HG03139 (cell line): ENCODE measurements around the gene OR51F1.
"Not testable (repeated sequence)": the region's sequence is repeated elsewhere in the genome, so short reads cannot be mapped to it uniquely, and the experiment has no call there.

Source experiments
- ATAC-seq: cut with Tn5 transposase; IDR thresholded peaks from one replicate; pipeline ENCODE4 v1.9.1; 2021; ENCODE audit not compliant: unreplicated experiment

The OR51F1 gene, protein sequence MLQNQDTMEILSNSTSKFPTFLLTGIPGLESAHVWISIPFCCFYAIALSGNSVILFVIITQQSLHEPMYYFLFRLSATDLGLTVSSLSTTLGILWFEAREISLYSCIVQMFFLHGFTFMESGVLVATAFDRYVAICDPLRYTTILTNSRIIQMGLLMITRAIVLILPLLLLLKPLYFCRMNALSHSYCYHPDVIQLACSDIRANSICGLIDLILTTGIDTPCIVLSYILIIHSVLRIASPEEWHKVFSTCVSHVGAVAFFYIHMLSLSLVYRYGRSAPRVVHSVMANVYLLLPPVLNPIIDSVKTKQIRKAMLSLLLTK

GRCh38 chr11:4769838-4770237 is at the start of gene OR51F1:
OR51F1 (minus strand) TSS chr11:4769938; CDS start chr11:4769938, 0 bp downstream.
- ATAC-seq: no peak

- no peak for ATAC-seq
Measured at GRCh38 chr11:4809246-4809645, 39.5 kb upstream of the OR51F1 start.

DNA sequence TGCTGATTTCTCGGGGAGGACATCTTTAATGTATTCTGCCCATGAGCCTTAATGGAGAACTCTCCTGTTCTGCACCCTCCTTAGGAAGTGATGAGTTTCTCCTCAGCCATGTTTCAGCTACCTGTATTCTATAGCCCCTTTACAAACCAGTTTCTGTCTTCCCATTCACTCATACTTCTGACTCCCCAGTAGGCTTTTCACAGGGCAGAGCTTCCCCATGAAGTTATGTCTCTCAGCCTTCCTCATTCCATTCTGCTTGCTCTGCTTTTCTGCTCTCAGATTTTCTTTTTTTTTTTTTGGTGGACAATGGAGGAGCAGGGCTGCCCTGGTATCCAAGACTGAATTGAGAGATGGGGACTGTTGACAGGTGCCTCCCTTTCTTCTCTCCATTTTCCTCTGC is 38.7 kb upstream of the OR51F1 start:
- ATAC-seq: no peak

DNA sequence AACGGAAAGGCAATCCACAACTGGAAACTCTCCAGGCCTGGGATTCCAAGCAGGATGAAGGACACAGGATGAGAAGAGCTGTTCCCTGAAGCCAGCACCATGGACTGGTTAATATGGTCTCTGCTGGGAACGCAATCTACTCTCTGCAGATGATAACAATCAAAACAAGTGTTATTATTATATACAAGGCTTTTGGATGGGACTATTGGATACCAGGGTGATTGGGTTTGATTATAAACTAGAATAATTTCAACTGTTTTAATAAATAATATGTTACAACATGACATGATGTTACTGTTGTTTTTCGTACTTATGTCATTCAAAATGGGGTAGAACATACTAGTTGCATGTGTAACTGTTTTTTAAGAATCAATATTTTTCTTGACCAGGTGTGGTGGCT is 34.5 kb upstream of the OR51F1 start, which contains the start of gene OR52R1:
OR52R1 (minus strand) TSS at position 101 of the 400 bp plus-strand sequence; CDS start at position 101, 0 bp downstream.
- no peak for ATAC-seq

GRCh38 chr11:4801316-4801715 is 31.6 kb upstream of the OR51F1 start:
- ATAC-seq: not testable (repeated sequence)

DNA sequence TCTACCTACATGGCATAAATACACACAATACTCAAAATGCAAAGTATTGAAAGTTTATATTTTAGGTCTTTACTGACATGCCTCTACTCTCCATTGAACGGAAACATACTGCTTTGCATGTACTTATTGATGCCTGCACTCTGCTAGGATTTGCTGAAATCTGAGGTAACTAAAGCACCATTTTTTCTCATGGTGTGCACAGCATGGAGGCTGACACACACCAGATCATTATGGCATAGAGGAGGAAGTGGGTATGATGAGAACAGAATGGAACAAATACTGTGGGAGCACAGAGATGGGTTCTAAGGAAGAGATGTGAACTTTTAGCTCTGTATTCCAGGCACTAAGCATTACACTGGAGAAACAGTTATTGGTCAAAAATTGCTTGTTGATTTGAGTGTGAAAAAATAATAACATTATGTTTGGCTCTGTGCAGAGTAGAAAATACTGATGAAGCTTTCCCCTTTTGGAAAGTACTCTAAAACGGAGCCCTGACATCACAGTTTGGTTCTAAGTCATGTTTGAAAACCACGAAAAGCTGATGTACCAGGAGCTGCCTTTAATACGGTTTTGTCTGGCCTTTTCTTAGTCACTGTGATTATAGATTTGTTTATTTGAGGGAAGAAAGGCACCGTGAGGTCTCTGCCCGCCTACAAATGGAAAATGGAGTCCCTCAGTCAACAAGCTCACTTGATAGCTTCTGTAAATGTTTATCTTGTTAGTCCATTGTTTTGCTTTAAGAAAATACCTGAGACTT is 28.9 kb upstream of the OR51F1 start:
- ATAC-seq: no peak

- ATAC-seq: no peak
Measured at GRCh38 chr11:4797206-4797605, 27.5 kb upstream of the OR51F1 start.

DNA sequence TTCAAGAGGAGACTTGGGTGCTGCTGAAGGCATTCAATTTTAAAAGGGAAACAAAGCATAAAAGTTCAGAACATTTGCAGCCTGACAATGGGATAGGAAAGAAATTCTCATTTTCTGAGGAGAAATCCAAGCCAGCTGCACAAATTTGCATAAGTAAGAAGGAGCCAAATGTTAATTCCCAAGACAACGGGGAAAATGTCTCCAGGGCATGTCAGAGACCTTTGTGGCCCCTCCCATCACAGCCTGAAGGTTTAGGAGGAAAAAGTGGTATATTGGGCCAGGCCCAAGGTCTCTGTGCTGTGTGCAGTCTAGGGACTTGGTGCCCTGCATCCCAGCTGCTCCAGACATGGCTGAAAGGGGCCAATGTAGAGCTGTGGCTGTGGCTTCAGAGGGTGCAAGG is 12.7 kb upstream of the OR51F1 start:
- no peak for ATAC-seq

- ATAC-seq: no peak
Measured at GRCh38 chr11:4768094-4768493, 1.6 kb downstream of the OR51F1 start.

GRCh38 chr11:4766420-4767043 is 3.2 kb downstream of the OR51F1 start:
- ATAC-seq: no peak

DNA sequence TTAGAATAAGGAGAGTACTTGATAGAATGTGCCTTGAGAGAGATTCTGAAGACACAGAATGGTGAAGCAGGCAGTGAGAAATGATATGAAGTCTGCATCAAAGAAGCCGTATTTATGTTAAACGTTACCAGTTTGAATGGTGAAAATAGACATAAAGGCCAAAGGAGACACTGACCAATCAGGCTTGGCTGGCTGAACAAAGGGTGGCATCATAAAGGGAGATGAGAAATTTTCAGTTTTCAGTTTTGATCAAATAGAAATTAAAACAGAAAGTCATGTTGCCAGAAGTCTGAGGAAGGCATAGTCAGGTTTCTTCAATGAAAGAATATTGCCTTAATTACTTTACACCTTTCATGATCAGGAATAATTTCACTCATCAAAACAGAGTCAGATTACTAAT is 6.6 kb downstream of the OR51F1 start:
- ATAC-seq: no peak

DNA sequence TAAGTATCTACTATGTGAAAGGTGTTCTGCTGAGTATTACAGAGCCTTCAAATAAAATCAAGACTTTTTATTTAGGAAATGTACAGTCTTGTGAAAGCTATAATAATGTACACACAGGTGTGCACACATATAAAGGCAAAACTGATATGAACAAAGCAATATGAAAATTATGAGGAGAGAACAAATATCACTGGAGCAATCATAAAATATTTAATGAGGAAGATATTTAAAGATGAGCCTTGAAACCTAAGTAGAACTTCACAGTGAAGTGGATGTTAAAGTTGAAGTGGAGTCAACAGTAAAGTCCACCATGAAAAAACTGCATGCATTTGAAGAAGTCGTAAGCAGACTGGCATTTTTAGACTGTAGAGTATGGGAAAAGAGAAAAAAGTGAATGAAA is 18.5 kb downstream of the OR51F1 start:
- no peak for ATAC-seq

DNA sequence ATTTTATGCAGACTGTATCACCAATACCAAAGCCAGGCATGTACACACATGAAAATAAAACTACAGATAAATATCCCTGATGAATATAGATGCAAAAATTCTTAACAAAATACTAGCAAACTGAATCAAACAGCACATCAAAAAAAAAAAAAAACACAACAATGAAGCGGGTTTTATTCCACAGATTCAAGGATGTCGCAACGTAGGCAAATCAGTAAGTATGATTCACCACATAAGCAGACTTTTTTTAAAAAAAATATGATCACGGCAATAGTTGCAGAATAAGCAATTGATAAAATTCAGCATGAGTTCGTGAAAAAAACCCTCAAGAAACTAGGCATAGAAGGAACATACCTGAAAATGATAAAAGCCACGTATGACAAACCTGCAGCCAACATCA is 21.3 kb downstream of the OR51F1 start:
- ATAC-seq: no peak

- no peak for ATAC-seq
Measured at GRCh38 chr11:4740735-4741134, 29.0 kb downstream of the OR51F1 start.

DNA sequence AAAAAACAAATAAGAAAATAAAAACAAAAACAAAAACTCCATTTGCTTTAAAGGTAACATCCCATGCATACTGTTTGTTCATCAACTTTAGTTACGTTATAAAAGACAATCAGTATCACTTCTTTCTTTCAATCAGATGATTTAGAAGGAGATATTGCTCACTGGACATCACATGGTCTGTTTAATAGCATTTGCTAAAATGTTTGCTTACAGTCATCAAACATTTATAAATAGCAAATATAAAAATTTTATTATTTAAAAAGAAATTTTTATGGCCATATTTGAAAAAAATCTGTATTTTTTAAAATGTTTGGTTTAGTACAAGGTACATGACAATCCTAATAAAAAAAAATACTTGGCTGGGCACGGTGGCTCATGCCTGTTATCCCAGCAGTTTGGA is 42.6 kb downstream of the OR51F1 start:
- ATAC-seq: no peak

DNA sequence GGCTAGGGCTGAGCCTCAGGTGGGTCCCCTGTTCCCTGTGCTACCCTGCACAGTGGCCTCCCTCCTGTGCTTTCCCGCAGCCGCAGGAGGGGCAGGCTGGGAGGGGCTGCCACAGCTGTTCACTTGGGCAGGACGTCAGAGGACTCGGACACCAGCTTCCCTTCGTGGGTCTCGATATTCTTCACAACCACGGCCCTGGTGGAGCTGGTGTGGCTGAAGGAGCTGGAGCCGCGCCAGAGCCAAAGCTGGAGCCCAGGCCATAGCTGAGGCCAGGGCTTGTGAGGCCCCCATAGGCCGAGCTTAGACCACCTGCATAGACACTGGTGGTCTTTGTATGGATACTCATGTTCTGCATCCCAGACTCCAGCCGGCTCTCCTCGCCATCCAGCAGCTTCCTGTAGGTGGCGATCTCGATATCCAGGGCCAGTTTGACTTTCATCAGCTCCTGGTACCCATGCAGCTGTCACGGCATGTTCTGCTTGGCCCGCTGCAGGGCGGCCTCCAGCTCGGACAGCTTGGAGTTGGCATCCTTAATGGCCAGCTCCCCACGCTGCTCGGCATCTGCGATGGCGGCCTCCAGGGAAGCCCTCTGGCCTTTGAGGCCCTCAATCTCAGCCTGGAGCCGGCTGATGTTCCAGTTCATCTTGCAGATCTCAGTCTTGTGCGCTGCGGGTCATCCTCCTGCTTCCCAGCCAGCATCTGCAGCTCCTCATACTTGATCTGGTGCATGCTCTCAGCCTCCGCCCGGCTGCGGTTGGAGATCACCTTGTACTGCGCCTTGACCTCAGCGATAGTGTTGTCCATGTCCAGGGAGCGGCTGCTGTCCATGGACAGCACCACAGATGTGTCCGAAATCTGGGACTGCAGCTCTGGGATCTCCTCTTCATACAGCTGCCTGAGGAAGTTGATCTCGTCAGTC is 46.9 kb downstream of the OR51F1 start:
- not testable (repeated sequence) for ATAC-seq
